ENCODE results near the gene PYCR2.

PYCR2 gene

GRCh38 chr1:225876900-225877510 lies 47.0 kb downstream of the PYCR2 start:
- DNase-seq (ENCODE audit: low read depth in 3 of 3): no peak

DNA sequence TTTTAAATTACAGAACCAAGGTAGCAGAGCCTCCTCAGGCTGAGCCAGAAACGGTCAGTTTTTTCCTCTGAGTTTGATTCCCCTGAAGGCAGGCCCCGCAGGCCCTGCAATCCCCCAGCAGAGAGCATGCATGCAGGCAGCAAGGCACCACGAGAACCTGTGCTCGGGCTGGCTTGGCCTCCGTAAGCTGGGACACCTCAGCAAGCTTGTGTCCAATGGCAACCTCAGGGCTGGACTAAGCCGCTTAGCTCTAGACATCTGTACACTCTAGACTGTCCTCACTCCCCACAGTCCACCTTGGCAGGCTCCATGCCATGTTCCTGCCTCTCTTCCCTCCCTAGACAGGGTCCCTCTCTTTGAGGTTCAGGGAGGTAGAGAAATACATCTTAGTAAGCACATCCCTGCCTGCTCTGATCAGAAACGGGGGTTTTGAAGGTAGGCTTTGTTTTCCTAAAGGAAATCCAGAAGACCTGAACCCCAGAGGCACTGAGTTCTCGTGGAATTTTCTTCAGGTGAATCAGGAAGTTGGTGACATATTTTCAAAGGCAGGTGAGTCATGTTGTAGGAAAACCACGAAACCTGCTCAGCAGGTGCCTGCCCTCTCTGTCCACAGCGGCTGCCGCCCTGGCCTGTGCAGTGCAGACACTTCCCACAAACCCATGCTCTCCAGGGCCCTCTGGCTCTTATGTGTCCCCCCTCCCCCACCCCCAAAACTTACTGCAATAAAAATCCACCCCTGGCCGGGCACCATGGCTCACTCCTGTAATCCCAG lies 48.8 kb downstream of the PYCR2 start:
- no peak for DNase-seq (ENCODE audit: low read depth in 3 of 3)

GRCh38 chr1:225874431-225874830 lies 49.6 kb downstream of the PYCR2 start:
- DNase-seq (ENCODE audit: low read depth in 3 of 3): no peak

DNA sequence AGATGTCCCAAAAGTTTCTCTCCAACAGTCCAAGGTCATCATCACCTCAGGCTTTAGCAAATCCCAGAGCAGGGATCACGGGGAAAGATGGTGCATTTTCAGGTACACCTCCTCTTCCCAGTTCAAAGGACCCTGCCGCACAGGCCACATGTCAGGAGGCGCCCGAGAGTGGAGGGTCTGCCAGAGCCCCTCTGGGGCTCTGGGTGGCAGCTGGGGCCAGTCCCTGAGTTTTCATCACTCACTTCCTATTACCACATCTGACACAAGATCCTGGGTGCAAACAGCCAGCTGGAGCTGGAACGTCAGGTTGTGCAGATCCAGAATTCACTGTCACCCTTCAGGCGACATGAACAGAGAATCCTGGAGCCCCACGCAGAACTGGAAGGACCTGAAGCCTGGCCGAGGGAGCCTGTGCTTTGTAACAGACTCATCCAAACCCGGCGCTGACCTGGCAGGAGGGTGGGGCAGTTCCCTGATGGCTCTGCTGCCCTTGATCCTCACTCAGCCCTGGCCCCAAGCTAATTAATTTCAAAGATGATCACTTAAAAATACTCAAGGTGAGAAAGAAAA lies 50.7 kb downstream of the PYCR2 start:
- DNase-seq (ENCODE audit: low read depth in 3 of 3): no peak

DNA sequence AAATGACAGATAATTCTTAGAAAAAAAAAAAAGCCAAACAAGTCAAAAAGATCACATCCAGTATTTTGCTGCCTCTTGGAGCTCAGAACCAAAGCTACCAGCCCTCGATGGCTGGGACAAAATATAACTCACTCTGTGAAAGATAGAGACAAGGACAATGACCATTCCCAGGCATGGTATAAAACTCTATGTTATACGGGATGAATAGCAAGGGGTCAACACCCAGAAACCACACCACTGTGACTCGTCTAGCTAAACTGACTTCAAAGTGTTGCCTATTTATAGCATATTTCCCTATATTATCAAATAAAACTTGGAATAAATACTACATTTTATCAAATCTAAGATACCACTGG lies 52.0 kb downstream of the PYCR2 start:
- no peak for DNase-seq (ENCODE audit: low read depth in 3 of 3)

DNA sequence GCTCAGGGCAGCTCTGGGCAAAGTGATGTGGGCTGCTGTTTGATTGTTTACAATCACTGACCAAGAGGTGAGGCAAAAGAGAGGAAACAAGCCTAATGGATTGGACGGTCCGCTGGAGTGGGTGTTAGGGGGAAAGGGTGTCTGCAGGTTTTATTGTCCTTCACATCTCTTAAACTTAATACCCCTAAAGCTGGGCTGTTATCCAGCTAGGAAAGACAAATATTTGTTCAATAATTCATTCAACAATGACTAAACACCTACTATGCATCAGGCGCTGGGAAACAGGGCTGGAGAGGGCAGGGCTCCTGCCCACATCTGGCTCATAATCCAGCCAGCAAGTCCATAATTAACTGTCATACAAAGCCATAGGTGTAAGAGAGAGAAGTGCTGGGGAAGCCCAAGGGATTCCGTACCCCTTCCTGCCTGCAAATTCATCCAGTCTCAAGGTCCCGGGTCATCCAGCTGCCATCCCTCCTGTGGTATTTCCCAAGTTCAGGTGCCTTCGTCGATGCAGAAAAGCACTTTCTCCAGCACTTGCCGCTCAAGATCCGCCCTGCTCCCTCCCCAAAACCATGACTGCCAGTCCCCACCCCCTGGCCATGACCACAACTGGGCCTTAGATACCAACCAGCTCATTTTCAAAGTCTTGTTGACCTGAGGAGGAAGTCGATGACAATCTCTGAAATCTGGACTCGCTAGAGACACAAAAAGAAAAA lies 52.5 kb downstream of the PYCR2 start:
- DNase-seq (ENCODE audit: low read depth in 3 of 3): no peak

DNA sequence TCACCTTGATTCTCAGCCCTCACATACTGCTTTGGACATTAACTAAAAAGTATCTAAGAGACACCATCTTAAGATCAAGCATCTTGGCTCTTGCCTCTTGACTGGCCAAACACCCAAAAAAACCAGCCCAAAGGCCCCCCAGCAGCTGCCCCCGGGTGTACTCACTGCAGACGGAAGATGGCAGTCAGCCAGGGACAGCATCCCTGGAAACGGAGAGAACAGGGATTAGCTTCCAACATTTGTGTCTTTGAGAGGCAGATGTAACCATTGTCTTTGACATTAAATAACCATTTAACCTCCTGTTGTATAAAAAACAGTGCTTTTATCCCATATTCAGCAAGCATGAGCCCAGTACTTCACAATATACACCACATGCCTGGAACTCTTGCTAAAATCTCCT lies 53.1 kb downstream of the PYCR2 start:
- DNase-seq (ENCODE audit: low read depth in 3 of 3): no peak
